ENCODE measurements around the gene SCCPDH.

Gene SCCPDH

DNA sequence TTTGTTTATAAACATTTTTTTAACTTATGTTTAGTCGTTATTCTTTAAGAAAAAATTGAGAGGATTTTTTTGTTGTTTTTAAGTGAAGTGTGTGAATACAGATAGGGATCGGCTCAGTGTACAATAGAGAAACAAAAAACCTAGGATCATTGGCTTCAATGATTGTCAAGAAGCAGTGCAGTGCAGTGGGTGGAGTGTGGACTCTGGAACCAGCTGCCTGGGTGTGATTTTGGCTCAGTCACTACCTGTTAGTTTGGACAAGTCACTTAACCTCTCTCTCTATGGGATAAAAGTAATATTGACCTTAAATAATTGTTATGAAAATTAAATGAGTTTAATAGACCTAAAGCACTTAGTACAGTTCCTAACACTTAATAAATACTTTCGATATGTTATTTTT is 41.3 kb downstream of the SCCPDH start:
- in situ Hi-C loops (cut with MboI; ENCODE audit: low pct_unique_long_range_greater_than_20kb, low sequenced_read_pairs, unreplicated experiment), result no loop called here
- TF ChIP-seq, protein P1, sequence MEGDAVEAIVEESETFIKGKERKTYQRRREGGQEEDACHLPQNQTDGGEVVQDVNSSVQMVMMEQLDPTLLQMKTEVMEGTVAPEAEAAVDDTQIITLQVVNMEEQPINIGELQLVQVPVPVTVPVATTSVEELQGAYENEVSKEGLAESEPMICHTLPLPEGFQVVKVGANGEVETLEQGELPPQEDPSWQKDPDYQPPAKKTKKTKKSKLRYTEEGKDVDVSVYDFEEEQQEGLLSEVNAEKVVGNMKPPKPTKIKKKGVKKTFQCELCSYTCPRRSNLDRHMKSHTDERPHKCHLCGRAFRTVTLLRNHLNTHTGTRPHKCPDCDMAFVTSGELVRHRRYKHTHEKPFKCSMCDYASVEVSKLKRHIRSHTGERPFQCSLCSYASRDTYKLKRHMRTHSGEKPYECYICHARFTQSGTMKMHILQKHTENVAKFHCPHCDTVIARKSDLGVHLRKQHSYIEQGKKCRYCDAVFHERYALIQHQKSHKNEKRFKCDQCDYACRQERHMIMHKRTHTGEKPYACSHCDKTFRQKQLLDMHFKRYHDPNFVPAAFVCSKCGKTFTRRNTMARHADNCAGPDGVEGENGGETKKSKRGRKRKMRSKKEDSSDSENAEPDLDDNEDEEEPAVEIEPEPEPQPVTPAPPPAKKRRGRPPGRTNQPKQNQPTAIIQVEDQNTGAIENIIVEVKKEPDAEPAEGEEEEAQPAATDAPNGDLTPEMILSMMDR (IDR thresholded peaks at IDR 0.05; ENCODE audit: extremely low read depth, insufficient read depth, missing control alignments), result no peak
- DNase-seq (ENCODE audit: low spot score), result no peak

- TF ChIP-seq, protein P1 (IDR thresholded peaks at IDR 0.05; ENCODE audit: extremely low read depth, insufficient read depth, missing control alignments), result no peak
Observed at GRCh38 chr1:246768403-246769020, 44.3 kb downstream of the SCCPDH start.

GRCh38 chr1:246769306-246769705 is 45.1 kb downstream of the SCCPDH start:
- TF ChIP-seq, protein P1 (IDR thresholded peaks at IDR 0.05; ENCODE audit: extremely low read depth, insufficient read depth, missing control alignments), result no peak
- DNase-seq (ENCODE audit: low spot score), result no peak
- in situ Hi-C loops (cut with MboI; ENCODE audit: low pct_unique_long_range_greater_than_20kb, low sequenced_read_pairs, unreplicated experiment), result no loop called here

More at GRCh38 chr1:246768403-246769020, 44.3 kb downstream of the SCCPDH start:
- in situ Hi-C loops (cut with MboI; ENCODE audit: low pct_unique_long_range_greater_than_20kb, low sequenced_read_pairs, unreplicated experiment), result no loop called here
- no peak for DNase-seq (ENCODE audit: low spot score)

- no peak for DNase-seq (ENCODE audit: low spot score)
- TF ChIP-seq, protein P1 (IDR thresholded peaks at IDR 0.05; ENCODE audit: extremely low read depth, insufficient read depth, missing control alignments), result no peak
- in situ Hi-C loops (cut with MboI; ENCODE audit: low pct_unique_long_range_greater_than_20kb, low sequenced_read_pairs, unreplicated experiment), result no loop called here
Observed at GRCh38 chr1:246771366-246771765, 47.2 kb downstream of the SCCPDH start.

DNA sequence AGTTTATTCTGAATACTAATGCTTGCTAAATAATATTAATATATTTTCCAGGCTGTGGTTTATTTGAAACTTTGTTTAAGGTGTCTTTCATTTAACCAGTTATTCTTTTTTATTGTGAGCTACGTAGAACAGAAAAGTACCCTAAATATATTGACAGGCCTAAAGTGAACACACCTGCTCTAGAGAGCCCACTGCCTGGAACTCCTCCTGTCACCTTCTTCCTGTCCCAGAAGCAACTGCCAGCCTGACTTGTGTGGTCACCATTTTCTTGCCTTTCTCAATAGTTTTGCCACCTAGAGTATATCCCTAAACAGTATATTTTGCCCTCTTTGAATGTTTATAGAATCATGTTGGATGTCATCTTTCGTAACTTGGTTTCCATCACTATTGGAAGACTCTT is 48.5 kb downstream of the SCCPDH start:
- TF ChIP-seq, protein P1 (IDR thresholded peaks at IDR 0.05; ENCODE audit: extremely low read depth, insufficient read depth, missing control alignments), result no peak
- in situ Hi-C loops (cut with MboI; ENCODE audit: low pct_unique_long_range_greater_than_20kb, low sequenced_read_pairs, unreplicated experiment), result no loop called here
- no peak for DNase-seq (ENCODE audit: low spot score)

- in situ Hi-C loops (cut with MboI; ENCODE audit: low pct_unique_long_range_greater_than_20kb, low sequenced_read_pairs, unreplicated experiment), result no loop called here
- TF ChIP-seq, protein P1 (IDR thresholded peaks at IDR 0.05; ENCODE audit: extremely low read depth, insufficient read depth, missing control alignments), result no peak
- peak; percentile 74 for DNase-seq (ENCODE audit: low spot score)
Observed at GRCh38 chr1:246773213-246773641, 49.0 kb downstream of the SCCPDH start.
